ENCODE results near the gene SSNA1. TPM values are rescaled to one million over a fixed set of nuclear protein-coding genes. Genes with fewer than 3 reads are reported as not detected.

The SSNA1 gene
- total RNA-seq, 5 donors from 2014 or later (not counting 1 experiment from before 2014, with no cell fraction given), result 37.0 to 71.6 (median 64.0) TPM

DNA sequence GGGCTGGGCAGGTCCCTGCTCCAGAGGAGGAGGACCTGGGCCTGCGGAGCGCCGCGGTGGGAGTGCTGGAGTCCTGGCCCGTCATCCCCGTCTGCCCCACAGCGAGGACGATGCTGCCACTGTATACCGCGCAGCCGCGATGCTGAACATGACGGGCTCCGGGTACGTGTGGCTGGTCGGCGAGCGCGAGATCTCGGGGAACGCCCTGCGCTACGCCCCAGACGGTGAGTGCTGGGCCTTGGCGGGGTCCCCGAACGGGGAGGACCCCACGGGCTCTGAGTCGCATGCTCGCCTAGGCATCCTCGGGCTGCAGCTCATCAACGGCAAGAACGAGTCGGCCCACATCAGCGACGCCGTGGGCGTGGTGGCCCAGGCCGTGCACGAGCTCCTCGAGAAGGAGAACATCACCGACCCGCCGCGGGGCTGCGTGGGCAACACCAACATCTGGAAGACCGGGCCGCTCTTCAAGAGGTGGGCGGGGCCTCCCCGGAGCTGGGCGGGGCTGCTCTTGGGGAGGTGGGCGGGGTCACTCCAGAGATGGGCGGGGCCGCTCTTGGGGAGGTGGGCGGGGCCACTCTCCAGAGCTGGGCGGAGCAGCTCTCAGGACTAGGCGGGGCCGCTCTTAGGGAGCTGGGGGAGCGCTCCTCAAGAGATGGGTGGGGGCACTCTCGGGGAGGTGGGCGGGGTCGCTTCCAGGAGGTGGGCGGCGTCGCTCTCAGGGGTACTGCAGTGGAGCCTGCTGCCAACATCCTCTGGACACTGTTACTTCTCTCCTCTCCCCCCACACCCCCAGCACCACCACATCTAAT is 31.7 kb upstream of the SSNA1 start:
- DNase-seq (peak in 33 of 35 experiments; percentile 5 to 72 (median 35)), ATAC-seq (replicated peaks in 1 of 4) (peak; percentile 72 to 77 (median 76))
- Histone ChIP-seq H3K9me3 (no peaks in the 10 kb centered on the region), H3K4me1 (ENCODE audit: control insufficient read depth in 1 of 2, extremely low read depth in 1 of 2, insufficient read depth in 2 of 2, low read length in 2 of 2) (peaks cover 0 to 31% of the 10 kb centered on the region in 2 experiments), H3K4me3 (ENCODE audit: control insufficient read depth in 1 of 2, extremely low read depth in 1 of 2, low read length in 1 of 2) (peak overlapping the region; percentile 29 to 40), H3K36me3 (ENCODE audit: control insufficient read depth in 2 of 2, extremely low read depth in 1 of 2, insufficient read depth in 1 of 2, low read length in 1 of 2) (no peaks in the 10 kb centered on the region), H3K27ac (ENCODE audit: low read length) (no peak overlapping the region), H3K27me3 (replicated peaks in 1 of 2; ENCODE audit: control insufficient read depth in 2 of 2, extremely low read depth in 1 of 2, insufficient read depth in 2 of 2, low read length in 1 of 2) (peaks cover 5 to 74% of the 10 kb centered on the region in 2 experiments)
- no peaks in the 10 kb centered on the region for H3K9me3 Mint-ChIP-seq
- peaks cover 14 to 26% (median 17%) of the 10 kb centered on the region in 3 donors for H3K4me1 Mint-ChIP-seq
- no peak overlapping the region for H3K27ac Mint-ChIP-seq
- no peaks in the 10 kb centered on the region for H3K36me3 Mint-ChIP-seq
- H3K27me3 Mint-ChIP-seq, result peaks cover 28 to 50% of the 10 kb centered on the region in 2 donors
- WGBS (ENCODE audit: insufficient coverage), result 9% methylated on average over 59 of the region's 65 CpGs
- POLR2A ChIA-PET, result no interaction called here
- CTCF ChIA-PET, result no interaction called here
- H3K4me3 Mint-ChIP-seq, result peak overlapping the region; percentile 46 to 57 (median 56)

GRCh38 chr9:137157618-137158415 is 30.7 kb upstream of the SSNA1 start:
- peaks cover 30 to 53% of the 10 kb centered on the region in 2 donors for H3K27me3 Mint-ChIP-seq
- H3K36me3 ChIP-seq (ENCODE audit: control insufficient read depth in 2 of 2, extremely low read depth in 1 of 2, insufficient read depth in 1 of 2, low read length in 1 of 2), result no peaks in the 10 kb centered on the region
- peaks cover 5 to 83% of the 10 kb centered on the region in 2 experiments for H3K27me3 ChIP-seq (replicated peaks in 1 of 2; ENCODE audit: control insufficient read depth in 2 of 2, extremely low read depth in 1 of 2, insufficient read depth in 2 of 2, low read length in 1 of 2)
- WGBS (ENCODE audit: insufficient coverage), result 60% methylated on average over 18 of the region's 19 CpGs
- no peaks in the 10 kb centered on the region for H3K36me3 Mint-ChIP-seq
- H3K27ac ChIP-seq (ENCODE audit: low read length), result no peak overlapping the region
- peak overlapping the region in 1 of 3 donors; percentile 56 for H3K4me3 Mint-ChIP-seq
- H3K27ac Mint-ChIP-seq, result no peak overlapping the region
- ATAC-seq (replicated peaks in 1 of 4) (no peak), DNase-seq (no peak)
- peaks cover 14 to 27% (median 18%) of the 10 kb centered on the region in 3 donors for H3K4me1 Mint-ChIP-seq
- H3K9me3 Mint-ChIP-seq, result no peaks in the 10 kb centered on the region
- H3K4me1 ChIP-seq (ENCODE audit: control insufficient read depth in 1 of 2, extremely low read depth in 1 of 2, insufficient read depth in 2 of 2, low read length in 2 of 2), result peaks cover 0 to 39% of the 10 kb centered on the region in 2 experiments
- no peaks in the 10 kb centered on the region for H3K9me3 ChIP-seq
- ChIA-PET POLR2A (no interaction called here), CTCF (no interaction called here)
- no peak overlapping the region for H3K4me3 ChIP-seq (ENCODE audit: control insufficient read depth in 1 of 2, extremely low read depth in 1 of 2, low read length in 1 of 2)

GRCh38 chr9:137158625-137159024 is 29.9 kb upstream of the SSNA1 start:
- Mint-ChIP-seq H3K27me3 (peaks cover 34 to 56% of the 10 kb centered on the region in 2 donors), H3K4me3 (no peak overlapping the region), H3K4me1 (peaks cover 14 to 29% (median 20%) of the 10 kb centered on the region in 3 donors), H3K27ac (no peak overlapping the region), H3K9me3 (no peaks in the 10 kb centered on the region), H3K36me3 (no peaks in the 10 kb centered on the region)
- ChIA-PET CTCF (interaction anchor here in 1 of 2 donors (0.5 kb wide), 1 partner anchor 8 kb away, joined by 3 read pairs; no protein-coding TSS in a partner anchor), POLR2A (no interaction called here)
- Histone ChIP-seq H3K36me3 (ENCODE audit: control insufficient read depth in 2 of 2, extremely low read depth in 1 of 2, insufficient read depth in 1 of 2, low read length in 1 of 2) (no peaks in the 10 kb centered on the region), H3K9me3 (no peaks in the 10 kb centered on the region), H3K27me3 (replicated peaks in 1 of 2; ENCODE audit: control insufficient read depth in 2 of 2, extremely low read depth in 1 of 2, insufficient read depth in 2 of 2, low read length in 1 of 2) (peaks cover 7 to 89% of the 10 kb centered on the region in 2 experiments), H3K4me1 (ENCODE audit: control insufficient read depth in 1 of 2, extremely low read depth in 1 of 2, insufficient read depth in 2 of 2, low read length in 2 of 2) (peaks cover 3 to 42% of the 10 kb centered on the region in 2 experiments), H3K27ac (ENCODE audit: low read length) (no peak overlapping the region), H3K4me3 (ENCODE audit: control insufficient read depth in 1 of 2, extremely low read depth in 1 of 2, low read length in 1 of 2) (no peak overlapping the region)
- DNase-seq (no peak), ATAC-seq (replicated peaks in 1 of 4) (no peak)
- WGBS (ENCODE audit: insufficient coverage), result 0% methylated on average over 1 of the region's 4 CpGs

DNA sequence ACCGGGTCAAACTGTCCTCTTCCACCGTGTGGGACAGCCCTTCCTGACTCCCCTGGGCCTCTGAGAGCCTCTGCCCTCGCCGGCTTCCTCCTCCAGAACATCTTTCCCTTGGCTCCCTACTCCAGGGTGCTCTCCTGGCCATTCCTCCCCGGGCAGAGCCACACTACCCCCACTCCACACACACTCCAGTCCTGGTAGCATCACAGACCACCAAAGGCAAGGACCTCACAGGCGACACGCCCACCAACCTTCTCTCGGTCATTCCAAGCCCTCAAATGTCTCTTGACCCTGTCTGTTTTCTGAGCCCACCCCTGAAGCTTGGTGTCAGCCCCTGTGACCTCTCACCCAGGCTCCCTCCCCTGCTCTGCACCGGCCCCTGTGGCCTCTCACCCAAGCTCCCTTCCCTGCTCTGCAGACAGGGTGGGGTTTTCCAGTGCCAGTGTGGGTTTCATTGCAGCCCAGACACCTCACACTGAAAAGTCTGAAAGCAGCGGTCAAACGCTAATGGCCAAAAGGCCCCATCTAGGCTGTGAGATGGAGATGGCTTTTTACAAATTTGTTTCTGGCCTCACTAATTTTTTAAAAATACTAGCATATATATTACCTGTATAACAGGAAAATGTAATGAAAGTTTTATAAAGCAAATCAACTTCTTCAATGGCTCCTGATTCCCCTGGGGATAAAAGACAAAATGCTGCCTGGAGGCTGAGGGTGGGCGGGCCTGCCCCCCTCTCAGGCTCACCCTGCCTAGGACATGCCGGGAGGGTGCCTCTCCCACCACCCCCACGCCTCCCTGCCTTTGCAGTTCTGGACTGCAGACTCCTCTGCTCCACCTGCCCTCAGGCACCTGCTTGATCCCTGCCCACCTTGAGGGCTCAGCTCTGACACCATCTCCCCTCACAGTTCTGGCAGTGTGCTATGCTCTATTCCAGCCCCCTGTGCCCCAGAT is 29.1 kb upstream of the SSNA1 start:
- Mint-ChIP-seq H3K27me3 (peaks cover 34 to 60% of the 10 kb centered on the region in 2 donors), H3K4me3 (peak overlapping the region in 2 of 3 donors; percentile 13 to 22), H3K36me3 (no peaks in the 10 kb centered on the region), H3K27ac (peak overlapping the region in 1 of 2 donors; percentile 63), H3K4me1 (peaks cover 14 to 29% (median 20%) of the 10 kb centered on the region in 3 donors), H3K9me3 (no peaks in the 10 kb centered on the region)
- peaks cover 3 to 42% of the 10 kb centered on the region in 2 experiments for H3K4me1 ChIP-seq (ENCODE audit: control insufficient read depth in 1 of 2, extremely low read depth in 1 of 2, insufficient read depth in 2 of 2, low read length in 2 of 2)
- no peak overlapping the region for H3K27ac ChIP-seq (ENCODE audit: low read length)
- POLR2A ChIA-PET, result no interaction called here
- CTCF ChIA-PET, result interaction anchor here in 1 of 2 donors (0.5 kb wide), 1 partner anchor 7 kb away, joined by 3 read pairs; no protein-coding TSS in a partner anchor
- no peak overlapping the region for H3K4me3 ChIP-seq (ENCODE audit: control insufficient read depth in 1 of 2, extremely low read depth in 1 of 2, low read length in 1 of 2)
- 40% methylated on average over 9 of the region's 14 CpGs for WGBS (ENCODE audit: insufficient coverage)
- H3K36me3 ChIP-seq (ENCODE audit: control insufficient read depth in 2 of 2, extremely low read depth in 1 of 2, insufficient read depth in 1 of 2, low read length in 1 of 2), result no peaks in the 10 kb centered on the region
- ATAC-seq (replicated peaks in 1 of 4), result no peak
- no peak for DNase-seq
- H3K27me3 ChIP-seq (replicated peaks in 1 of 2; ENCODE audit: control insufficient read depth in 2 of 2, extremely low read depth in 1 of 2, insufficient read depth in 2 of 2, low read length in 1 of 2), result peaks cover 10 to 93% of the 10 kb centered on the region in 2 experiments
- no peaks in the 10 kb centered on the region for H3K9me3 ChIP-seq

DNA sequence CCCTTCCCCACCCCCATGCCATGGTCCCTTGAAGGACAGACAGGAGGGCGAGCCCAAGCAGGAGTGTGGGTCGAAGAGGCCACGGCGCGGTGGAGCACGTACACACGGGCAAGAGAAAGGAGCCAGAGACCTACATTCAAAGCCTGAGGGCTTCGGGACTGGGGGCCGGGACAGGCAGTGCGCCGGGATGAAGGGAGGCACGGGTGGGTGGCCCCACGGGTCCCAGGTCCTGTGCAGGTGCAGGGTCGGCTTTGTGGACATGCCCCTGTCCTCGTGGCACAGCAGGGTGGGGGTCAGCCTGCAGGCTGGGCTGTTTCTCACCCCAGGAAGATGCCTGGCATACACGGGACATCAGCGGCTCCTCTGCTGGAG is 28.4 kb upstream of the SSNA1 start:
- Mint-ChIP-seq H3K9me3 (no peaks in the 10 kb centered on the region), H3K27ac (no peak overlapping the region), H3K36me3 (no peaks in the 10 kb centered on the region), H3K4me1 (peaks cover 14 to 29% (median 20%) of the 10 kb centered on the region in 3 donors), H3K27me3 (peaks cover 30 to 62% of the 10 kb centered on the region in 2 donors), H3K4me3 (no peak overlapping the region)
- H3K9me3 ChIP-seq, result no peaks in the 10 kb centered on the region
- H3K4me1 ChIP-seq (ENCODE audit: control insufficient read depth in 1 of 2, extremely low read depth in 1 of 2, insufficient read depth in 2 of 2, low read length in 2 of 2), result peaks cover 3 to 42% of the 10 kb centered on the region in 2 experiments
- ChIA-PET CTCF (no interaction called here), POLR2A (no interaction called here)
- H3K27ac ChIP-seq (ENCODE audit: low read length), result no peak overlapping the region
- H3K27me3 ChIP-seq (replicated peaks in 1 of 2; ENCODE audit: control insufficient read depth in 2 of 2, extremely low read depth in 1 of 2, insufficient read depth in 2 of 2, low read length in 1 of 2), result peaks cover 10 to 95% of the 10 kb centered on the region in 2 experiments
- no peak for ATAC-seq (replicated peaks in 1 of 4)
- no peak for DNase-seq
- WGBS (ENCODE audit: insufficient coverage), result 70% methylated on average over 16 of the region's 17 CpGs
- no peaks in the 10 kb centered on the region for H3K36me3 ChIP-seq (ENCODE audit: control insufficient read depth in 2 of 2, extremely low read depth in 1 of 2, insufficient read depth in 1 of 2, low read length in 1 of 2)
- H3K4me3 ChIP-seq (ENCODE audit: control insufficient read depth in 1 of 2, extremely low read depth in 1 of 2, low read length in 1 of 2), result no peak overlapping the region
